Cardiac muscle cell (in vitro differentiated cells and primary cell): ENCODE measurements around the gene SF3B3. TPM values are rescaled to one million over a fixed set of nuclear protein-coding genes. Genes with fewer than 3 reads are reported as not detected.

Experiments used
- DNase-seq, 2 donors: peaks; one replicate each; pipeline versions ENCODE4 v3.0.0 to v3.0.0-alpha.2; 2010 to 2017; ENCODE audit warnings: low read depth in 1 of 2, low spot score in 1 of 2
- H3K27ac ChIP-seq: fragments of 200-600 bp; sonication (generic); 2 replicates; pipeline ENCODE4 v1.5.1; 2016
- H3K27me3 ChIP-seq: fragments of 200-600 bp; sonication (generic); 2 replicates; pipeline ENCODE4 v1.6.0; 2016; ENCODE audit warnings: control low read depth
- H3K36me3 ChIP-seq: fragments of 200-600 bp; sonication (generic); 2 replicates; pipeline ENCODE4 v1.5.1; 2016; ENCODE audit warnings: control low read depth
- H3K4me1 ChIP-seq: fragments of 200-600 bp; sonication (generic); 2 replicates; pipeline ENCODE4 v1.8.1; 2017; ENCODE audit warnings: low read depth, mild to moderate bottlenecking, mixed run types
- H3K4me3 ChIP-seq: fragments of 200-600 bp; sonication (generic); 2 replicates; pipeline ENCODE4 v1.5.1; 2016; ENCODE audit warnings: mild to moderate bottlenecking
- H3K9me3 ChIP-seq: fragments of 200-600 bp; sonication (generic); 2 replicates; pipeline ENCODE4 v1.5.1; 2017; ENCODE audit warnings: low read depth, mild to moderate bottlenecking, control low read depth
- polyA plus RNA-seq: library from polyadenylated mRNA; unstranded; fragments of >200 nt; fragmentation: Nextera tagmentation; extraction: Ambion mirVana; gene quantifications from 2 replicates; pipeline ENCODE4 v1.2.1, GENCODE V29; 2016
- total RNA-seq: library from RNA; depleted of rRNA; stranded (reverse); fragments of >200 nt; gene quantifications from 2 replicates; pipeline ENCODE4 v1.2.3, GENCODE V29; 2016
- TF ChIP-seq, protein P1 (sequence below): IDR thresholded peaks from 2 replicates; pipeline ENCODE4 v1.5.1; 2012; ENCODE audit warnings: low read depth, mild to moderate bottlenecking, low read length

The SF3B3 gene
- total and polyA plus RNA-seq, 2 experiments from 2014 or later, result 178 to 203 TPM

DNA sequence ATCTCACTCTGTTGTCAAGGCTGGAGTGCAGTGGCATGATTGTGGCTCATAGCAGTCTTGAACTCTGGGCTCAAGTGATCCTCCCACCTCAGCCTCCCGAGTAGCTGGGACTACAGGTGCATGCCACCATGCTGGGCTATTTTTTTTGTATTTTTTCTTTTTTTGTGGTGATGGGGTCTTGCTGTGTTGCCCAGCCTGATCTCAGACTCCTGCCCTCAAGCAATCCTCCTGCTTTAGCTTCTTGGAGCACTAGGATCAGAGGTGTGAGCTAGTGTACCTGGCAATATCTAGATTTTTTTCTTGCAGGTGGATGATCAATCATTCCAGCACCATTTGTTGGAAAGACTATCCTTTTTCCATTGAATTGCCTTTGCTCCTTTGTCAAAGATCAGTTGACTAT, 69.9 kb downstream of the SF3B3 start:
- Histone ChIP-seq H3K27ac (no peak overlapping the region), H3K4me3 (no peak overlapping the region), H3K27me3 (no peaks in the 10 kb centered on the region), H3K36me3 (no peaks in the 10 kb centered on the region), H3K4me1 (no peaks in the 10 kb centered on the region), H3K9me3 (no peaks in the 10 kb centered on the region)
- no peak for DNase-seq
- TF ChIP-seq, protein P1, sequence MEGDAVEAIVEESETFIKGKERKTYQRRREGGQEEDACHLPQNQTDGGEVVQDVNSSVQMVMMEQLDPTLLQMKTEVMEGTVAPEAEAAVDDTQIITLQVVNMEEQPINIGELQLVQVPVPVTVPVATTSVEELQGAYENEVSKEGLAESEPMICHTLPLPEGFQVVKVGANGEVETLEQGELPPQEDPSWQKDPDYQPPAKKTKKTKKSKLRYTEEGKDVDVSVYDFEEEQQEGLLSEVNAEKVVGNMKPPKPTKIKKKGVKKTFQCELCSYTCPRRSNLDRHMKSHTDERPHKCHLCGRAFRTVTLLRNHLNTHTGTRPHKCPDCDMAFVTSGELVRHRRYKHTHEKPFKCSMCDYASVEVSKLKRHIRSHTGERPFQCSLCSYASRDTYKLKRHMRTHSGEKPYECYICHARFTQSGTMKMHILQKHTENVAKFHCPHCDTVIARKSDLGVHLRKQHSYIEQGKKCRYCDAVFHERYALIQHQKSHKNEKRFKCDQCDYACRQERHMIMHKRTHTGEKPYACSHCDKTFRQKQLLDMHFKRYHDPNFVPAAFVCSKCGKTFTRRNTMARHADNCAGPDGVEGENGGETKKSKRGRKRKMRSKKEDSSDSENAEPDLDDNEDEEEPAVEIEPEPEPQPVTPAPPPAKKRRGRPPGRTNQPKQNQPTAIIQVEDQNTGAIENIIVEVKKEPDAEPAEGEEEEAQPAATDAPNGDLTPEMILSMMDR, result no peak

DNA sequence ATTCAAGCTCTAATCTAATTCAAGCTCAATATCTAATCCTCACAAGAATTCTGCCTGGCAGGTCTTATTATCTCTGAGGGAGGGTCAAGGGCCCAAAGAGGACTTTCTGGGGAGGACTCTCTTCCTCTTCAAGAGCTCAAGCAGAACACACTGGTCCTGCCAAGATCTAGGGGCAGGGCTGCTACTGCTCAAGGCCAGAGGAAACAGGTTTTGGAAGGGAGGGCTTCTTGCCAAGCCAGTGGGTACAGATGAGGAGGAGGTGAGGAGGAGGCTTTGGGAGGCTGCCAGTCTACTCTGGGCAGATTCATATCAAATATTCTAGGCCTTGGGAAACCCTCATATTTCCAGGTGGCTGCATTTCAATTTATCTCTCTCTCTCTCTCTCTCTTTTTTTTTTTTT, 71.0 kb downstream of the SF3B3 start:
- TF ChIP-seq, protein P1, result no peak
- Histone ChIP-seq H3K9me3 (no peaks in the 10 kb centered on the region), H3K36me3 (no peaks in the 10 kb centered on the region), H3K4me1 (no peaks in the 10 kb centered on the region), H3K27me3 (no peaks in the 10 kb centered on the region), H3K27ac (no peak overlapping the region), H3K4me3 (no peak overlapping the region)
- no peak for DNase-seq

DNA sequence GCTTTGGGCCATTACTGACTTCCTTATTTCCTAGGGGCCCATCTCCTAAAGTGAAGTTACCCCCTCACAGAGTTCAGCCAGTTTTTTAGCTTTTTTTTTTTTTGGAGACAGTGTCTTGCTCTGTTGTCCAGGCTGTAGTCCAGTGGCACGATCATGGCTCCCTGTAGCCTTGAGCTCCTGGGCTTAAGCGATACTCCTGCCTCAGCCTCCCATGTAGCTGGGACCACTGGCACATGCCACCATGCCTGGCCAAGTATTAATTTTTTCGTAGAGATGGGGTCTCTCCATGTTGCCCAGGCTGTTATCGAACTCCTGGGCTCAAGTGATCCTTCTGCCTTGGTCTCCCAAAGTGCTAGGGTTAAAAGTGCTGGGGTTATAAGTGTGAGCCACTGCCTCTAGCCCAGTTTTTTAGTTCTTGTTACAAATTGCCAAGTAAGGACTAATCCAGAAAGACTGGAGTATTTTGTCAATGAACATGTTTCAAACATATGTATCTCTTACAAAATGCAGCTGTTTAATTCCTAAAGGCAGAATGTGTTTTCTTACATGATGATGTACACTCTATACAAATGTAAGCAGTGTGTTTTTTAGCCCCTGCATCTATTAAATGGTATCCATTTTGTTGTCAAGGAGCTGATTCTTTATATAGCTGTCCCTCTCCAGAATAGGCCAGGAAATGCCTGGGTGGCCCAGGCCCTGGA, 73.7 kb downstream of the SF3B3 start:
- TF ChIP-seq, protein P1, result no peak
- no peaks in the 10 kb centered on the region for H3K4me1 ChIP-seq
- no peak overlapping the region for H3K4me3 ChIP-seq
- no peaks in the 10 kb centered on the region for H3K9me3 ChIP-seq
- H3K27ac ChIP-seq, result no peak overlapping the region
- H3K27me3 ChIP-seq, result no peaks in the 10 kb centered on the region
- DNase-seq, result no peak
- no peaks in the 10 kb centered on the region for H3K36me3 ChIP-seq

DNA sequence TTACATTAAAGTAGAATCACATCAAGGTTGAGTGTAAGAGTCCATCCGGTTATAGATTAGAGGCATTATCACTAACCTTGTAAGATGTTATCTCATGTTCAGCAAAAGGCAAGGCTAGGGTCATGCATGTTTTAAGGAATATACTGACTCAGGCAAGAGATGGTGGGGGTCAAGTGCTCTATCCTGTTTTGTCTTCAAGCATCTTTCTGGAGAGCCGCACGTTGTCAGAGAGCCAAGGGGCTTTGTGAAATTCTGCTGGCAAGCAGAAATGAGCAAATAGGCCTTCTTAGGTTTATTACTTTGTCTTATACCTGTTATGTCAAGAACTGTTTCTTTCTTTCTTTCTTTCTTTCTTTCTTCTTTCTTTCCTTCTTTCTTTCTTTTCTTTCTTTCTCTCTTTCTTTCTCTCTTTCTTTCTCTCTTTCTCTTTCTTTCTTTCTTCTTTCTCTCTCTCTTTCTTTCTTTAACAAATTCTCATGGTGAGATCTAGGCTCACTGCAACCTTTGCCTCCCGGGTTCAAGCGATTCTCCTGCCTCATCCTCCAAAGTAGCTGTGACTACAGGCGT, 75.4 kb downstream of the SF3B3 start:
- peak in 1 of 2 donors; percentile 49 for DNase-seq
- Histone ChIP-seq H3K4me1 (no peaks in the 10 kb centered on the region), H3K27me3 (no peaks in the 10 kb centered on the region), H3K27ac (no peak overlapping the region), H3K36me3 (no peaks in the 10 kb centered on the region), H3K9me3 (no peaks in the 10 kb centered on the region), H3K4me3 (no peak overlapping the region)
- TF ChIP-seq, protein P1, result no peak

DNA sequence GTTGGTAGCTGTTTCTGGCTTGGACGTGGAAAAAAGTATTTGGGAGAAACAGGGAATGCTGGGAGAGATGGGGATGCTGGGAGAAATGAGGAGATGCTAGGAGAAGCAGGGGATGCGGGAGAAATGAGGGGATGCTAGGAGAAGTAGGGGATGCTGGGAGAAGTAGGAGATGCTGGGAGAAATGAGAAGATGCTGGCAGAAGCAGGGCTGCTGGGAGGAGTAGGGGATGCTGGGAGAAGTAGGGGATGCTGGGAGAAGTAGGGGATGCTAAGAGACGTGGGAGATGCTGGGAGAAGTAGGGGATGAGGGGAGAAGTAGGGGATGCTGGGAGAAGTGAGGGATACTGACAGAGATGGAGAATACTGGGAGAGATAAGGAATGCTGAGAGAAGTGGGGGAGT, 77.1 kb downstream of the SF3B3 start:
- H3K4me1 ChIP-seq, result no peaks in the 10 kb centered on the region
- no peaks in the 10 kb centered on the region for H3K27me3 ChIP-seq
- TF ChIP-seq, protein P1, result no peak
- DNase-seq, result no peak
- no peaks in the 10 kb centered on the region for H3K36me3 ChIP-seq
- H3K4me3 ChIP-seq, result no peak overlapping the region
- H3K9me3 ChIP-seq, result no peaks in the 10 kb centered on the region
- H3K27ac ChIP-seq, result no peak overlapping the region
